Measurements from ENCODE around the gene IGFN1. TPM values are rescaled to one million over a fixed set of nuclear protein-coding genes. Genes with fewer than 3 reads are reported as not detected.

Gene IGFN1
- polyA plus RNA-seq, result under 1 TPM in 3 of 4 donors, not detected in 1; under 0.01 to 0.50 (median 0.01) TPM
- long read RNA-seq, donor 1, result 0 reads
- long read RNA-seq, donor 2, result 0 reads
- long read RNA-seq, donor 3, result 0 reads
- long read RNA-seq, donor 4, result 0 reads
- long read RNA-seq, donor 5, result 0 reads
- long read RNA-seq, donor 6, result 0 reads
- long read RNA-seq, donor 7, result 0 reads
- long read RNA-seq, donor 8, result 0 reads
- long read RNA-seq, donor 9, result 0 reads
- long read RNA-seq, donor 10, result 0 reads

GRCh38 chr1:201190624-201191051 lies at the start of gene IGFN1:
Gene IGFN1, plus strand, starts transcription at chr1:201190824. Its CDS starts 2,470 bp downstream, at chr1:201193294.
- no peak within 1 kb of the TSS for H3K27ac ChIP-seq (ENCODE audit: low read depth in 1 of 3, low read length in 2 of 3)
- H3K9me3 ChIP-seq (ENCODE audit: control insufficient read depth in 2 of 2, insufficient read depth in 1 of 2, low read depth in 1 of 2, low read length in 1 of 2), result no peaks in the 10 kb centered on the region
- H3K4me3 ChIP-seq (ENCODE audit: low read depth in 1 of 3, low read length in 3 of 3), result no peak within 1 kb of the TSS
- 38 to 50% (median 38%) methylated on average over 9 of the region's 9 CpGs for WGBS, 3 donors
- H3K27me3 ChIP-seq (ENCODE audit: control insufficient read depth in 3 of 3, insufficient read depth in 3 of 3, low read length in 3 of 3), result peaks cover 0 to 25% (median 0%) of the 10 kb centered on the region in 3 donors
- H3K4me1 ChIP-seq (ENCODE audit: control insufficient read depth in 3 of 3, insufficient read depth in 2 of 3, low read depth in 1 of 3, low read length in 2 of 3), result no peaks in the 10 kb centered on the region
- FAIRE-seq (no peak), DNase-seq (no peak)
- H3K36me3 ChIP-seq (ENCODE audit: control insufficient read depth in 3 of 3, insufficient read depth in 2 of 3, low read depth in 1 of 3, low read length in 3 of 3), result no peaks in the 10 kb centered on the region

DNA sequence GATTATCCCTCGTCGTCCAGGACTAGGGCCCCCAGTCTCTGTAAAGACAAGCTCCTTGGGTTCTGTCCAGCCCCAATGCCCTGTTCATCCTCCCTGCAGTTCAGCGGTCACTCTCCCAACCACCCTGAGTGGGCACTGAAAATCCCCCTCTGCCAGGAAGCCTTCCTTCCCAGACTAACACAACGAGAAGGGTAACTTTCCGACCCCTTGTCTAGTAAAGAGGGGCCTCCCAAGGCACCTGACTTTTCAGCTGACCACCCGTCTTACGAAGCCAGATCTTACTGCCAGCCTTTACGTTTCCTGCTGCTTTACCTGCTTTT lies 49.7 kb upstream of the IGFN1 start:
- Histone ChIP-seq H3K27ac (ENCODE audit: low read depth in 1 of 3, low read length in 2 of 3) (no peak overlapping the region), H3K27me3 (ENCODE audit: control insufficient read depth in 3 of 3, insufficient read depth in 3 of 3, low read length in 3 of 3) (no peaks in the 10 kb centered on the region), H3K4me1 (ENCODE audit: control insufficient read depth in 3 of 3, insufficient read depth in 2 of 3, low read depth in 1 of 3, low read length in 2 of 3) (no peaks in the 10 kb centered on the region), H3K4me3 (ENCODE audit: low read depth in 1 of 3, low read length in 3 of 3) (no peak overlapping the region), H3K36me3 (ENCODE audit: control insufficient read depth in 3 of 3, insufficient read depth in 2 of 3, low read depth in 1 of 3, low read length in 3 of 3) (peaks cover 0 to 92% (median 3%) of the 10 kb centered on the region in 3 donors), H3K9me3 (ENCODE audit: control insufficient read depth in 2 of 2, insufficient read depth in 1 of 2, low read depth in 1 of 2, low read length in 1 of 2) (no peaks in the 10 kb centered on the region)
- DNase-seq (no peak), FAIRE-seq (no peak)
- 93 to 94% (median 94%) methylated on average over 8 of the region's 8 CpGs for WGBS, 3 donors

DNA sequence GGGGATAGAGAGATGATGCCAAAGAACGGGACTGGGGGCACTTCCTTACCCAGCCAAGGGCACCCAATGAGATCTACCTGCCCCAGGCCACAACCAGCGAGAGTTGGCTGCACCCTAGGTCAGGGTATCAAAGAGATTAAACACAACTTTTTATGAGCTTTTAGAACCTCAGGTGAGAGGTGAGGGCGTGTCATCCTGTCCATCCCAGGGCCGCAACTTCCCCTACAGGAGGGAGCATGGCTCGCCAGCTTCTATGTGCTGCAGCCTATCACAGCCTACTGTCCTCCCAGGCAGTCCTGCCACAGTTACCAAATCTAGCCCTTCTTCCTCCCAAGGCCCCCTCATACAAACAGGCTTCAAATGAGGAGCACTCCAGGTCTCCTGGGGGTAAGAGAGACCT lies 49.2 kb upstream of the IGFN1 start:
- Histone ChIP-seq H3K9me3 (ENCODE audit: control insufficient read depth in 2 of 2, insufficient read depth in 1 of 2, low read depth in 1 of 2, low read length in 1 of 2) (no peaks in the 10 kb centered on the region), H3K27ac (ENCODE audit: low read depth in 1 of 3, low read length in 2 of 3) (no peak overlapping the region), H3K4me3 (ENCODE audit: low read depth in 1 of 3, low read length in 3 of 3) (no peak overlapping the region), H3K4me1 (ENCODE audit: control insufficient read depth in 3 of 3, insufficient read depth in 2 of 3, low read depth in 1 of 3, low read length in 2 of 3) (no peaks in the 10 kb centered on the region), H3K36me3 (ENCODE audit: control insufficient read depth in 3 of 3, insufficient read depth in 2 of 3, low read depth in 1 of 3, low read length in 3 of 3) (peaks cover 0 to 92% (median 3%) of the 10 kb centered on the region in 3 donors), H3K27me3 (ENCODE audit: control insufficient read depth in 3 of 3, insufficient read depth in 3 of 3, low read length in 3 of 3) (no peaks in the 10 kb centered on the region)
- FAIRE-seq, result no peak
- 83 to 95% (median 91%) methylated on average over 5 of the region's 5 CpGs for WGBS, 3 donors
- no peak for DNase-seq

DNA sequence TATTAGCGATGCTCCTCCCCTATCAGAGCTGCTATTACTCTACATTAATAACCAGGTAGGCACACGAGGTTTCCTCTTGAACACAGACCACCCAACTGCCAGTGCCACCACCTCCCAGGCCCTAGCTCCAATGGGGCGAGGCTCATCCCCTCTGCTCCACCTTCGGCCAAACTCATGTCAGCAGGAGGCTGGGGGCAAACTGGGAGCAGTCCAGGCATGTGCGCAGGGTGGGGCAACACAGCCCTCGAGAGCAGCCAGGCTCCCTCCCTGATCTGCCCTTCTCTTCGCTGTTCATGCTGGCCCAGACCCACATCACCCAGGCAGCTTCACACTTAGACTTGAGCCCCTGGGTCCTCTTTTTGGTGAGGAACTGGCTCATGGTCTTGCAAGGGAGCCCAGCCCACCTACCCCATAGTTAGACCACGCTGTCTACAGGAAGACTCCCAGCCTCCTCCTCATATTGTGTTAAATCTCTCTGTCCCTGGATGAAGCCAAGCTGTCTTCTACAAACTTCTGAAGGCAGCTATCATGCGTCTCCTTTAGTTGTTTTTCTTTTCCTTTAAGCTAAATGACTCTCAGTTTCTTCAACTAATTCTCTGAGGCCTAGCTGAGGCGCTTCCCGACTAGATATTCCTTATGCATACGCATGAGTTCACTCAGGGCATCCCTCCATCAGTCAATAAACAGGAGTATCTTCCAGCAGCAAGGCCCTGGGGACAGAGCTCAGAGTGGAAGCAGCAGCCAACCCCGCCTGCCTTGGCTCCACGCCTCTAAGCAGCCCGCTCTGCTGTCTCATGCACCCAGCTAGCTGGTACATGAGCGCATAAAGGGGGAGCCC lies 48.4 kb upstream of the IGFN1 start:
- FAIRE-seq, result no peak
- DNase-seq, result no peak
- 85 to 90% (median 89%) methylated on average over 16 of the region's 16 CpGs for WGBS, 3 donors
- H3K36me3 ChIP-seq (ENCODE audit: control insufficient read depth in 3 of 3, insufficient read depth in 2 of 3, low read depth in 1 of 3, low read length in 3 of 3), result peaks cover 0 to 93% (median 3%) of the 10 kb centered on the region in 3 donors
- no peaks in the 10 kb centered on the region for H3K27me3 ChIP-seq (ENCODE audit: control insufficient read depth in 3 of 3, insufficient read depth in 3 of 3, low read length in 3 of 3)
- no peaks in the 10 kb centered on the region for H3K4me1 ChIP-seq (ENCODE audit: control insufficient read depth in 3 of 3, insufficient read depth in 2 of 3, low read depth in 1 of 3, low read length in 2 of 3)
- H3K9me3 ChIP-seq (ENCODE audit: control insufficient read depth in 2 of 2, insufficient read depth in 1 of 2, low read depth in 1 of 2, low read length in 1 of 2), result no peaks in the 10 kb centered on the region
- H3K4me3 ChIP-seq (ENCODE audit: low read depth in 1 of 3, low read length in 3 of 3), result no peak overlapping the region
- no peak overlapping the region for H3K27ac ChIP-seq (ENCODE audit: low read depth in 1 of 3, low read length in 2 of 3)

DNA sequence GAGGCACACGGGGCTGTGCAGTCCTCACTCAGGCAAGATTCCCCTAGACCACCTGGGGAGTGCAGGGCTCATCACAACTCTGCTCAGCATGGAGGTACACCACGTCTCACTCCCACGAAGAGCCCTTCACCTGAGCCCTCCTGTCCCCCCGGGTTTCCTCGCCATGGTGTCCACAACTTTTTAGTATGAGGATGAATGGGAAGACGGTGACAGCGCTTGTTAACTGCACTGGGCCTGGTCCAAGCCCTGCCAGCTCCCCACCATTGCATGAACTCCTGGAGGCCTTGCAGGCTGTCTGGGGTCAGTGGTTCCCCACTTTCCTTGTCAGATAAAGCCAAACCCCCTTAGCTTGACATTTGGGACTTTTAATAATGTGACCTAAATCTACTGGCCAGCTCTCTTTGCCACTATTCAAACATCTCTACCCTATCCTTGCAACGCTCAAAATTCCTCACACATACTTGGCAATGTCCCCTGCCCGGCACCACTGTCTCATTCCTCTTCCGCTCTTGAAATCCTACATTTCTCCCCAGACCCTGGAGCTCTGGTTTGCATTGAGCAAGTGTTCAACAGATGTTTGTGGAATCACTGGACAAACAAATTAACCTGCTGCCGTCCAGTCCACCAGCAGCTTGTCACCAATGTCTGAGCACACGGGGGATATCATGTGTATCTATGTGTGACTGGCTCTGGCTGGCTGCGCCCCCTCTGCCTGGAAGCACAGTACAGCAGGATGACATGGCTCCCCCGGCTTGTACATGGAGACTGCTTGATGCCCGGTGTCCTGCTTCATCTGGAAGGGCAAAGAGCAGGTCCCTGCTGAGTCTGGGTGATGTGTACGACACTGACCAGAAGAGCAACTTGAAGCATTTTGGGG lies 47.5 kb upstream of the IGFN1 start:
- no peaks in the 10 kb centered on the region for H3K9me3 ChIP-seq (ENCODE audit: control insufficient read depth in 2 of 2, insufficient read depth in 1 of 2, low read depth in 1 of 2, low read length in 1 of 2)
- H3K36me3 ChIP-seq (ENCODE audit: control insufficient read depth in 3 of 3, insufficient read depth in 2 of 3, low read depth in 1 of 3, low read length in 3 of 3), result peaks cover 0 to 94% (median 3%) of the 10 kb centered on the region in 3 donors
- H3K4me3 ChIP-seq (ENCODE audit: low read depth in 1 of 3, low read length in 3 of 3), result no peak overlapping the region
- FAIRE-seq, result no peak
- 87 to 95% (median 94%) methylated on average over 16 of the region's 16 CpGs for WGBS, 3 donors
- DNase-seq, result no peak
- H3K27ac ChIP-seq (ENCODE audit: low read depth in 1 of 3, low read length in 2 of 3), result no peak overlapping the region
- H3K4me1 ChIP-seq (ENCODE audit: control insufficient read depth in 3 of 3, insufficient read depth in 2 of 3, low read depth in 1 of 3, low read length in 2 of 3), result no peaks in the 10 kb centered on the region
- H3K27me3 ChIP-seq (ENCODE audit: control insufficient read depth in 3 of 3, insufficient read depth in 3 of 3, low read length in 3 of 3), result no peaks in the 10 kb centered on the region

GRCh38 chr1:201143726-201144635 lies 46.6 kb upstream of the IGFN1 start:
- FAIRE-seq (no peak), DNase-seq (no peak)
- Histone ChIP-seq H3K9me3 (ENCODE audit: control insufficient read depth in 2 of 2, insufficient read depth in 1 of 2, low read depth in 1 of 2, low read length in 1 of 2) (no peaks in the 10 kb centered on the region), H3K4me1 (ENCODE audit: control insufficient read depth in 3 of 3, insufficient read depth in 2 of 3, low read depth in 1 of 3, low read length in 2 of 3) (no peaks in the 10 kb centered on the region), H3K27ac (ENCODE audit: low read depth in 1 of 3, low read length in 2 of 3) (no peak overlapping the region), H3K4me3 (ENCODE audit: low read depth in 1 of 3, low read length in 3 of 3) (no peak overlapping the region), H3K36me3 (ENCODE audit: control insufficient read depth in 3 of 3, insufficient read depth in 2 of 3, low read depth in 1 of 3, low read length in 3 of 3) (peaks cover 0 to 96% (median 3%) of the 10 kb centered on the region in 3 donors), H3K27me3 (ENCODE audit: control insufficient read depth in 3 of 3, insufficient read depth in 3 of 3, low read length in 3 of 3) (no peaks in the 10 kb centered on the region)
- 85 to 93% (median 89%) methylated on average over 18 of the region's 18 CpGs for WGBS, 3 donors

- 73 to 81% (median 76%) methylated on average over 5 of the region's 5 CpGs for WGBS, 3 donors
- H3K4me3 ChIP-seq (ENCODE audit: low read depth in 1 of 3, low read length in 3 of 3), result no peak overlapping the region
- DNase-seq, result no peak
- H3K9me3 ChIP-seq (ENCODE audit: control insufficient read depth in 2 of 2, insufficient read depth in 1 of 2, low read depth in 1 of 2, low read length in 1 of 2), result no peaks in the 10 kb centered on the region
- H3K36me3 ChIP-seq (ENCODE audit: control insufficient read depth in 3 of 3, insufficient read depth in 2 of 3, low read depth in 1 of 3, low read length in 3 of 3), result peaks cover 0 to 89% (median 3%) of the 10 kb centered on the region in 3 donors
- H3K4me1 ChIP-seq (ENCODE audit: control insufficient read depth in 3 of 3, insufficient read depth in 2 of 3, low read depth in 1 of 3, low read length in 2 of 3), result no peaks in the 10 kb centered on the region
- no peak overlapping the region for H3K27ac ChIP-seq (ENCODE audit: low read depth in 1 of 3, low read length in 2 of 3)
- no peak for FAIRE-seq
- H3K27me3 ChIP-seq (ENCODE audit: control insufficient read depth in 3 of 3, insufficient read depth in 3 of 3, low read length in 3 of 3), result no peaks in the 10 kb centered on the region
These were observed 45.9 kb upstream of the IGFN1 start for GRCh38 chr1:201144701-201145100.

All from small intestine (tissue), 16 donors.